H1 (cell line): ENCODE measurements around the gene UPF3A. TPM values are rescaled to one million over a fixed set of nuclear protein-coding genes. Genes with fewer than 3 reads are reported as not detected.

Source experiments
- CTCF ChIA-PET: fragments of 300-600 bp; sonication (Branson Sonifier 250); formaldehyde crosslinking; loops from one replicate; lab custom pipeline; 2021; ENCODE audit not compliant: partially characterized antibody; lab: Charles Lee
- POLR2A ChIA-PET: fragments of 300-600 bp; sonication (Branson Sonifier 250); formaldehyde crosslinking; loops from one replicate; lab custom pipeline; 2021; ENCODE audit warnings: inconsistent platforms; ENCODE audit not compliant: partially characterized antibody; lab: Charles Lee
- DNase-seq, 2 experiments: peaks; one replicate each; pipeline versions ENCODE4 v3.0.0 to v3.0.0-alpha.2; 2010 to 2022; ENCODE audit warnings: low spot score in 2 of 2, low read depth in 1 of 2, mixed read lengths in 1 of 2
- FAIRE-seq: peaks from 2 replicates; lab custom pipeline; 2011; peaks lifted over from hg19 to GRCh38; lab: Jason Lieb, UNC
- H2AFZ ChIP-seq: 2 replicates; pipeline ENCODE4 v1.8.1; 2012; ENCODE audit warnings: low read length, inconsistent platforms
- H2AK5ac ChIP-seq: 2 replicates; pipeline ENCODE4 v1.6.1; 2013; ENCODE audit warnings: low read depth, low read length
- H2BK120ac ChIP-seq: replicated peaks from 2 replicates; pipeline ENCODE3; 2013; ENCODE audit warnings: low read depth, low read length, inconsistent platforms
- H2BK12ac ChIP-seq: 2 replicates; pipeline ENCODE4 v1.6.1; 2013; ENCODE audit warnings: low read depth, low read length
- H2BK15ac ChIP-seq: 2 replicates; pipeline ENCODE4 v1.6.1; 2013; ENCODE audit warnings: low read length
- H2BK20ac ChIP-seq: 2 replicates; pipeline ENCODE4 v1.6.1; 2013; ENCODE audit warnings: low read length
- H2BK5ac ChIP-seq: 2 replicates; pipeline ENCODE4 v1.6.1; 2013; ENCODE audit warnings: low read depth, low read length
- H3K14ac ChIP-seq: 2 replicates; pipeline ENCODE4 v1.6.1; 2013; ENCODE audit warnings: inconsistent platforms; ENCODE audit not compliant: insufficient read length
- H3K18ac ChIP-seq: 2 replicates; pipeline ENCODE4 v1.6.1; 2013; ENCODE audit warnings: low read length; ENCODE audit errors: extremely low read depth
- H3K23ac ChIP-seq: 2 replicates; pipeline ENCODE4 v1.6.1; 2013; ENCODE audit warnings: inconsistent platforms; ENCODE audit not compliant: insufficient read length
- H3K23me2 ChIP-seq: 2 replicates; pipeline ENCODE4 v1.6.1; 2013; ENCODE audit warnings: low read depth, low read length
- H3K27ac ChIP-seq: 2 replicates; pipeline ENCODE4 v1.6.1; 2011; ENCODE audit warnings: low read depth, low read length, inconsistent platforms
- H3K27me3 ChIP-seq, 4 experiments: replicated peaks in 1 of 4; 1 replicate in 1 of 4; 2 replicates in 3 of 4; pipeline versions ENCODE4 v1.6.1 to v1.8.1; 2011 to 2013; ENCODE audit warnings: low read length in 3 of 4, mild to moderate bottlenecking in 3 of 4, inconsistent platforms in 2 of 4, mixed read lengths in 2 of 4, moderate library complexity in 1 of 4; ENCODE audit not compliant: control insufficient read depth in 3 of 4, insufficient read depth in 3 of 4; ENCODE audit errors: extremely low read depth in 1 of 4
- H3K36me3 ChIP-seq, 4 experiments: 2 replicates each; pipeline versions ENCODE4 v1.6.1 to v1.8.1; 2011 to 2013; ENCODE audit warnings: mild to moderate bottlenecking in 4 of 4, low read length in 3 of 4, moderate library complexity in 2 of 4, control low read depth in 1 of 4, inconsistent platforms in 1 of 4; ENCODE audit not compliant: insufficient read depth in 4 of 4, control insufficient read depth in 2 of 4
- H3K4ac ChIP-seq: replicated peaks from 2 replicates; pipeline ENCODE3; 2013; ENCODE audit warnings: low read length, low read depth, mixed read lengths, inconsistent platforms; ENCODE audit not compliant: insufficient read length
- H3K4me1 ChIP-seq, 4 experiments: replicated peaks in 1 of 4; 1 replicate in 1 of 4; 2 replicates in 3 of 4; pipeline versions ENCODE4 v1.6.1 to v1.8.1; 2011 to 2013; ENCODE audit warnings: low read length in 3 of 4, inconsistent platforms in 2 of 4, mixed read lengths in 1 of 4; ENCODE audit not compliant: insufficient read depth in 4 of 4, control insufficient read depth in 3 of 4
- H3K4me2 ChIP-seq, 2 experiments: 2 replicates each; pipeline versions ENCODE4 v1.6.1 to v1.8.1; 2011 to 2013; ENCODE audit warnings: low read depth in 2 of 2, low read length in 2 of 2, control low read depth in 1 of 2, inconsistent platforms in 1 of 2, mild to moderate bottlenecking in 1 of 2; ENCODE audit not compliant: insufficient read depth in 1 of 2
- H3K4me3 ChIP-seq, 4 experiments: fragments of 200-600, 300-600 bp in 1 of 4; sonication (generic), shearing (Covaris generic), sonication (Bioruptor Twin) in 1 of 4; 2 replicates each; pipeline versions ENCODE4 v1.5.1 to v1.8.1; 2011 to 2016; ENCODE audit warnings: low read length in 4 of 4, low read depth in 3 of 4, control low read depth in 2 of 4, inconsistent platforms in 2 of 4, mild to moderate bottlenecking in 2 of 4, mixed read lengths in 1 of 4, moderate library complexity in 1 of 4; ENCODE audit not compliant: insufficient read depth in 2 of 4; ENCODE audit errors: extremely low read depth in 1 of 4
- H3K56ac ChIP-seq: replicated peaks from 2 replicates; pipeline ENCODE3; 2013; ENCODE audit warnings: low read depth, mild to moderate bottlenecking, mixed read lengths, low read length, inconsistent platforms; ENCODE audit not compliant: insufficient read length
- H3K79me1 ChIP-seq: 2 replicates; pipeline ENCODE4 v1.6.1; 2013; ENCODE audit warnings: low read depth, low read length, control low read depth
- H3K79me2 ChIP-seq, 2 experiments: 2 replicates each; pipeline versions ENCODE4 v1.6.1 to v1.8.1; 2012 to 2013; ENCODE audit warnings: low read length in 2 of 2, mild to moderate bottlenecking in 2 of 2, inconsistent platforms in 1 of 2; ENCODE audit not compliant: insufficient read depth in 2 of 2, control insufficient read depth in 1 of 2
- H3K9ac ChIP-seq, 4 experiments: replicated peaks in 1 of 4; 1 replicate in 1 of 4; 2 replicates in 3 of 4; pipeline versions ENCODE4 v1.6.1 to v1.8.1; 2011 to 2013; ENCODE audit warnings: low read depth in 3 of 4, low read length in 3 of 4, control low read depth in 2 of 4, mild to moderate bottlenecking in 2 of 4, moderate library complexity in 2 of 4, inconsistent platforms in 1 of 4; ENCODE audit errors: extremely low read depth in 1 of 4
- H3K9me3 ChIP-seq, 2 experiments: 2 replicates each; pipeline versions ENCODE4 v1.6.1 to v1.8.1; 2012 to 2013; ENCODE audit warnings: mild to moderate bottlenecking in 2 of 2, moderate library complexity in 2 of 2, control low read depth in 1 of 2, inconsistent platforms in 1 of 2, low read depth in 1 of 2, low read length in 1 of 2, mixed read lengths in 1 of 2; ENCODE audit not compliant: insufficient read depth in 2 of 2
- H4K20me1 ChIP-seq, 2 experiments: replicated peaks in 1 of 2; 2 replicates each; pipeline versions ENCODE3 to v1.8.1; 2011 to 2013; ENCODE audit warnings: inconsistent platforms in 2 of 2, low read length in 2 of 2, mild to moderate bottlenecking in 1 of 2; ENCODE audit not compliant: insufficient read depth in 2 of 2, control insufficient read depth in 1 of 2
- H4K5ac ChIP-seq: 2 replicates; pipeline ENCODE4 v1.6.1; 2013; ENCODE audit warnings: low read length, low read depth, mixed read lengths, inconsistent platforms; ENCODE audit not compliant: insufficient read length
- H4K8ac ChIP-seq: 2 replicates; pipeline ENCODE4 v1.8.0; 2013; ENCODE audit warnings: mild to moderate bottlenecking, moderate library complexity, low read length, inconsistent platforms; ENCODE audit not compliant: insufficient read depth; ENCODE audit errors: extremely low read depth
- H4K91ac ChIP-seq: replicated peaks from 2 replicates; pipeline ENCODE3; 2013; ENCODE audit warnings: low read length, mixed read lengths, inconsistent platforms; ENCODE audit not compliant: insufficient read length
- CBX5 ChIP-seq: fragments of 300-800, 300-1000 bp; sonication (generic); IDR thresholded peaks from 2 replicates; pipeline ENCODE4 v1.7.1; 2016; ENCODE audit warnings: antibody characterized with exemption, low read length, low read depth
- GTF2F1 ChIP-seq: IDR thresholded peaks from 2 replicates; pipeline ENCODE4 v1.6.1; 2012; ENCODE audit warnings: low read depth, low read length, improper control_type of control experiment, borderline replicate concordance
- WGBS, 2 experiments: shearing (Covaris generic) in 1 of 2; methylation state at CpG; one replicate each; pipeline versions ENCODE4 v1.1.6 to v1.1.7; 2013 to 2015; ENCODE audit warnings: low lambda C conversion rate in 2 of 2, mixed read lengths in 2 of 2, inconsistent platforms in 1 of 2, low coverage in 1 of 2, missing lambda C conversion rate in 1 of 2; ENCODE audit not compliant: insufficient replicate concordance in 2 of 2, insufficient coverage in 1 of 2, insufficient read length in 1 of 2; ENCODE audit errors: extremely low coverage in 1 of 2, missing lambda C conversion rate in 1 of 2; 5-methylcytosine and 5-hydroxymethylcytosine counted together
- polyA plus RNA-seq, 7 experiments: library from polyadenylated mRNA; depleted of rRNA in 3 of 7; stranded (reverse) in 5 of 7; unstranded in 2 of 7; fragments of >200 nt in 5 of 7; fragments of 200-250 nt in 2 of 7; gene quantifications; 1 replicate in 5 of 7; 2 replicates in 1 of 7; 4 replicates in 1 of 7; pipeline versions ENCODE4 v1.2.1 to v1.2.3, GENCODE V29; 2011 to 2013; ENCODE audit warnings: missing spikeins in 2 of 7, mixed read lengths in 2 of 7
- total RNA-seq: library from RNA; stranded (reverse); fragmentation: NEBNext Ultra II Directional; extraction: Animal tissue kit (Norgen Biotek cat#: 25700); gene quantifications from 2 replicates; pipeline ENCODE4 v1.2.1, GENCODE V29; 2021

The UPF3A gene
- total and polyA plus RNA-seq, 2 of the 8 experiments (the other 6 are each of a cell fraction or from before 2014, with no cell fraction given) = 47.1 to 58.2 TPM

- Histone ChIP-seq H2AK5ac (no peak overlapping the region), H3K79me2 (no peaks in the 10 kb centered on the region; a peak in 1 of 4 replicates), H4K20me1 (peaks cover 0 to 1% of the 10 kb centered on the region in 2 experiments), H3K4me3 (no peak overlapping the region), H2BK12ac (no peak overlapping the region), H3K4me1 (no peaks in the 10 kb centered on the region), H3K14ac (no peak overlapping the region), H2BK5ac (no peak overlapping the region), H3K36me3 (peaks cover 19 to 99% (median 65%) of the 10 kb centered on the region in 4 experiments), H2BK15ac (no peak overlapping the region), H3K9ac (no peak overlapping the region), H4K8ac (no peak overlapping the region), H3K56ac (no peak overlapping the region), H3K9me3 (no peaks in the 10 kb centered on the region), H3K23me2 (no peaks in the 10 kb centered on the region), H2BK120ac (no peak overlapping the region), H4K91ac (no peak overlapping the region), H3K4me2 (no peak overlapping the region), H3K27me3 (no peaks in the 10 kb centered on the region), H3K79me1 (peaks cover 7% of the 10 kb centered on the region; the same call in 1 of the 2 replicates), H4K5ac (no peak overlapping the region), H2AFZ (no peak overlapping the region), H3K23ac (no peak overlapping the region), H3K4ac (no peak overlapping the region), H2BK20ac (no peak overlapping the region), H3K27ac (no peak overlapping the region), H3K18ac (no peak overlapping the region)
- ChIA-PET POLR2A (interaction anchor here (2.6 to 2.7 kb wide), 2 partner anchors 10 to 12 kb away, joined by 12 to 15 read pairs; no protein-coding TSS in a partner anchor), CTCF (no interaction called here)
- DNase-seq (no peak), FAIRE-seq (no peak)
- WGBS, 2 experiments = 93% methylated on average over 3 of the region's 3 CpGs; no CpG with 5 or more reads in 1 of the 2 experiments
- TF ChIP-seq GTF2F1 (no peak), CBX5 (no peak)
Observed at GRCh38 chr13:114248011-114248410, 33.4 kb upstream of the UPF3A start.
